Measurements from ENCODE around the gene ASPN. TPM values are rescaled to one million over a fixed set of nuclear protein-coding genes. Genes with fewer than 3 reads are reported as not detected.

Gene ASPN
- total and polyA plus RNA-seq, 9 of the 15 experiments (the other 6 are each of a cell fraction or from before 2014, with no cell fraction given): 0.03 to 0.07 TPM; not detected in 7

DNA sequence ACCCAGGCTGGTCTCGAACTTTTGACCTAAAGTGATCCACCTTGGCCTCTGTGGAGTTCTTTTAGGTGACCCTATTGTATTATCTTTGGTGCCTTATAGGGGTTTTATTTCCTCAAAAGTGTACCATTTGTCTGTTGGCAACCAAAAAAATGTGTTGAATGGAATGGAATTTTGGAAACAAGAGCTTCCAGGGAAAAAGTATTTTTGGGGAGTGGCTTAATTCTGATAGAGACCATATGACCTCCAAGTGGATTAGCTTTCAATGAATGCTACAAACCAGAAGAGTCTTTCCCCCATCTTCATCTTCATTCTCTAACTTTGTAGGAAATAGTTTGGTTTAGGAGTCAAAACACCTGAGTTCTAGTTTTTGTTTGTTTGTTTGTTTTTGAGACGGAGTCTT, 74.5 kb downstream of the ASPN start (continued):
- TF ChIP-seq, protein P1, sequence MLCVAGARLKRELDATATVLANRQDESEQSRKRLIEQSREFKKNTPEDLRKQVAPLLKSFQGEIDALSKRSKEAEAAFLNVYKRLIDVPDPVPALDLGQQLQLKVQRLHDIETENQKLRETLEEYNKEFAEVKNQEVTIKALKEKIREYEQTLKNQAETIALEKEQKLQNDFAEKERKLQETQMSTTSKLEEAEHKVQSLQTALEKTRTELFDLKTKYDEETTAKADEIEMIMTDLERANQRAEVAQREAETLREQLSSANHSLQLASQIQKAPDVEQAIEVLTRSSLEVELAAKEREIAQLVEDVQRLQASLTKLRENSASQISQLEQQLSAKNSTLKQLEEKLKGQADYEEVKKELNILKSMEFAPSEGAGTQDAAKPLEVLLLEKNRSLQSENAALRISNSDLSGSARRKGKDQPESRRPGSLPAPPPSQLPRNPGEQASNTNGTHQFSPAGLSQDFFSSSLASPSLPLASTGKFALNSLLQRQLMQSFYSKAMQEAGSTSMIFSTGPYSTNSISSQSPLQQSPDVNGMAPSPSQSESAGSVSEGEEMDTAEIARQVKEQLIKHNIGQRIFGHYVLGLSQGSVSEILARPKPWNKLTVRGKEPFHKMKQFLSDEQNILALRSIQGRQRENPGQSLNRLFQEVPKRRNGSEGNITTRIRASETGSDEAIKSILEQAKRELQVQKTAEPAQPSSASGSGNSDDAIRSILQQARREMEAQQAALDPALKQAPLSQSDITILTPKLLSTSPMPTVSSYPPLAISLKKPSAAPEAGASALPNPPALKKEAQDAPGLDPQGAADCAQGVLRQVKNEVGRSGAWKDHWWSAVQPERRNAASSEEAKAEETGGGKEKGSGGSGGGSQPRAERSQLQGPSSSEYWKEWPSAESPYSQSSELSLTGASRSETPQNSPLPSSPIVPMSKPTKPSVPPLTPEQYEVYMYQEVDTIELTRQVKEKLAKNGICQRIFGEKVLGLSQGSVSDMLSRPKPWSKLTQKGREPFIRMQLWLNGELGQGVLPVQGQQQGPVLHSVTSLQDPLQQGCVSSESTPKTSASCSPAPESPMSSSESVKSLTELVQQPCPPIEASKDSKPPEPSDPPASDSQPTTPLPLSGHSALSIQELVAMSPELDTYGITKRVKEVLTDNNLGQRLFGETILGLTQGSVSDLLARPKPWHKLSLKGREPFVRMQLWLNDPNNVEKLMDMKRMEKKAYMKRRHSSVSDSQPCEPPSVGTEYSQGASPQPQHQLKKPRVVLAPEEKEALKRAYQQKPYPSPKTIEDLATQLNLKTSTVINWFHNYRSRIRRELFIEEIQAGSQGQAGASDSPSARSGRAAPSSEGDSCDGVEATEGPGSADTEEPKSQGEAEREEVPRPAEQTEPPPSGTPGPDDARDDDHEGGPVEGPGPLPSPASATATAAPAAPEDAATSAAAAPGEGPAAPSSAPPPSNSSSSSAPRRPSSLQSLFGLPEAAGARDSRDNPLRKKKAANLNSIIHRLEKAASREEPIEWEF (CRISPR knock-in tag; IDR thresholded peaks at IDR 0.05): no peak
- TF ChIP-seq ELF1 (tag; IDR thresholded peaks at IDR 0.05) (no peak), ZNF830 (CRISPR knock-in tag; IDR thresholded peaks at IDR 0.05) (no peak)

DNA sequence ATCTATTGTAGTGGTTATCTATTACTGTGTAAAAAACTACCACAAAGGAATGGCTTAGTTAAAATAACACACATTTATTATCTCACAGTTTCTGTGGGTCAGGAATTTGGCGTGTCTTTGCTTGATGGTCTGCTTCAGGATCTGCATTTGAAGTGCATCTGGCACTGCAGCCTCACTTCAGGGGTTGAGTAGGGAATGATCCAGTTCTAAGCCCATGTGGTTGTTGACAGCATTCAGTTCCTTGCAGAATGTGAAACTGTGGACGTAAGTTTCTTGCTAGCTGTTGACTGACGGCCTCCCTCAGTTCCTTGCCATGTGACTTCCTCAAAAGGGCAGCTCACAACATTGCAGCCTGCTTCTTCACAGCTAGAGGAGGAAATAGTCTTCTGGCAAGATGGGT, 75.8 kb downstream of the ASPN start:
- intact Hi-C loops (cut with micrococcal nuclease): no loop called here
- WGBS (ENCODE audit: insufficient coverage, low coverage, missing lambda C conversion rate): 22% methylated on average over 3 of the region's 3 CpGs
- Histone ChIP-seq H3K9ac (ENCODE audit: insufficient read depth in 1 of 2, low read depth in 2 of 2, low read length in 2 of 2) (no peak overlapping the region), H4K20me1 (replicated peaks; ENCODE audit: control insufficient read depth, insufficient read depth, low read length) (no peaks in the 10 kb centered on the region), H3K4me3 (no peak overlapping the region), H2AFZ (ENCODE audit: low read depth, low read length) (peak overlapping the region; percentile 18; the same call in 1 of the 2 replicates), H3K36me3 (ENCODE audit: control insufficient read depth, insufficient read depth, low read length) (no peaks in the 10 kb centered on the region), H3K79me2 (ENCODE audit: control insufficient read depth, insufficient read depth, low read length) (no peaks in the 10 kb centered on the region), H3K4me1 (replicated peaks in 1 of 2; ENCODE audit: control insufficient read depth in 2 of 2, insufficient read depth in 2 of 2, low read length in 2 of 2) (peaks cover 0 to 11% of the 10 kb centered on the region in 2 experiments; a peak in 3 of 5 replicates), H3K9me1 (ENCODE audit: control insufficient read depth, insufficient read depth, low read length) (no peaks in the 10 kb centered on the region), H3K27me3 (ENCODE audit: control insufficient read depth in 2 of 2, insufficient read depth in 2 of 2, low read length in 2 of 2) (no peaks in the 10 kb centered on the region), H3K27ac (ENCODE audit: extremely low read depth, low read depth, low read length) (no peak overlapping the region), H3K9me3 (replicated peaks; ENCODE audit: control insufficient read depth, insufficient read depth, low read depth, low read length) (no peaks in the 10 kb centered on the region), H3K4me2 (ENCODE audit: insufficient read depth, low read length) (no peak overlapping the region)
- in situ Hi-C loops (cut with MboI): no loop called here
- BruUV-seq (replicated peaks): no TSS peak
- ChIA-PET POLR2A (no interaction called here), CTCF (ENCODE audit: low intra/inter-chr PET ratio) (no interaction called here)
- FAIRE-seq (no peak), DNase-seq (ENCODE audit: extremely low read depth in 1 of 4, low spot score in 3 of 4) (peak in 1 of 4 experiments; percentile 18), ATAC-seq (peak; percentile 56; the same call in 2 of the 3 replicates)
- TF ChIP-seq, protein P2, sequence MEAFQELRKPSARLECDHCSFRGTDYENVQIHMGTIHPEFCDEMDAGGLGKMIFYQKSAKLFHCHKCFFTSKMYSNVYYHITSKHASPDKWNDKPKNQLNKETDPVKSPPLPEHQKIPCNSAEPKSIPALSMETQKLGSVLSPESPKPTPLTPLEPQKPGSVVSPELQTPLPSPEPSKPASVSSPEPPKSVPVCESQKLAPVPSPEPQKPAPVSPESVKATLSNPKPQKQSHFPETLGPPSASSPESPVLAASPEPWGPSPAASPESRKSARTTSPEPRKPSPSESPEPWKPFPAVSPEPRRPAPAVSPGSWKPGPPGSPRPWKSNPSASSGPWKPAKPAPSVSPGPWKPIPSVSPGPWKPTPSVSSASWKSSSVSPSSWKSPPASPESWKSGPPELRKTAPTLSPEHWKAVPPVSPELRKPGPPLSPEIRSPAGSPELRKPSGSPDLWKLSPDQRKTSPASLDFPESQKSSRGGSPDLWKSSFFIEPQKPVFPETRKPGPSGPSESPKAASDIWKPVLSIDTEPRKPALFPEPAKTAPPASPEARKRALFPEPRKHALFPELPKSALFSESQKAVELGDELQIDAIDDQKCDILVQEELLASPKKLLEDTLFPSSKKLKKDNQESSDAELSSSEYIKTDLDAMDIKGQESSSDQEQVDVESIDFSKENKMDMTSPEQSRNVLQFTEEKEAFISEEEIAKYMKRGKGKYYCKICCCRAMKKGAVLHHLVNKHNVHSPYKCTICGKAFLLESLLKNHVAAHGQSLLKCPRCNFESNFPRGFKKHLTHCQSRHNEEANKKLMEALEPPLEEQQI (IDR thresholded peaks at IDR 0.05): no peak
- TF ChIP-seq ZNF143 (CRISPR knock-in tag; IDR thresholded peaks at IDR 0.05): no peak
- TF ChIP-seq RBM22 (IDR thresholded peaks at IDR 0.05; ENCODE audit: low read depth, low read length, poor library complexity, severe bottlenecking): no peak
- no peak for TF ChIP-seq CBX5 (IDR thresholded peaks at IDR 0.05; ENCODE audit: borderline replicate concordance, low read depth)
- TF ChIP-seq, protein P3, sequence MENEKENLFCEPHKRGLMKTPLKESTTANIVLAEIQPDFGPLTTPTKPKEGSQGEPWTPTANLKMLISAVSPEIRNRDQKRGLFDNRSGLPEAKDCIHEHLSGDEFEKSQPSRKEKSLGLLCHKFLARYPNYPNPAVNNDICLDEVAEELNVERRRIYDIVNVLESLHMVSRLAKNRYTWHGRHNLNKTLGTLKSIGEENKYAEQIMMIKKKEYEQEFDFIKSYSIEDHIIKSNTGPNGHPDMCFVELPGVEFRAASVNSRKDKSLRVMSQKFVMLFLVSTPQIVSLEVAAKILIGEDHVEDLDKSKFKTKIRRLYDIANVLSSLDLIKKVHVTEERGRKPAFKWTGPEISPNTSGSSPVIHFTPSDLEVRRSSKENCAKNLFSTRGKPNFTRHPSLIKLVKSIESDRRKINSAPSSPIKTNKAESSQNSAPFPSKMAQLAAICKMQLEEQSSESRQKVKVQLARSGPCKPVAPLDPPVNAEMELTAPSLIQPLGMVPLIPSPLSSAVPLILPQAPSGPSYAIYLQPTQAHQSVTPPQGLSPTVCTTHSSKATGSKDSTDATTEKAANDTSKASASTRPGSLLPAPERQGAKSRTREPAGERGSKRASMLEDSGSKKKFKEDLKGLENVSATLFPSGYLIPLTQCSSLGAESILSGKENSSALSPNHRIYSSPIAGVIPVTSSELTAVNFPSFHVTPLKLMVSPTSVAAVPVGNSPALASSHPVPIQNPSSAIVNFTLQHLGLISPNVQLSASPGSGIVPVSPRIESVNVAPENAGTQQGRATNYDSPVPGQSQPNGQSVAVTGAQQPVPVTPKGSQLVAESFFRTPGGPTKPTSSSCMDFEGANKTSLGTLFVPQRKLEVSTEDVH (IDR thresholded peaks at IDR 0.05; ENCODE audit: low read depth, partially characterized antibody): no peak
- TF ChIP-seq SRSF3 (IDR thresholded peaks at IDR 0.05; ENCODE audit: insufficient read depth, low read length): no peak
- peak; percentile 80 for TF ChIP-seq MEIS2 (IDR thresholded peaks at IDR 0.05; ENCODE audit: partially characterized antibody)
- no peak for TF ChIP-seq HNRNPUL1 (IDR thresholded peaks at IDR 0.05; ENCODE audit: low read length)

Measured in K562 (cell line).